ENCODE data around the gene PDPK1. TPM values are rescaled to one million over a fixed set of nuclear protein-coding genes. Genes with fewer than 3 reads are reported as not detected.

The PDPK1 gene
- total RNA-seq, 1 experiment from 2014 or later: 31.6 TPM

DNA sequence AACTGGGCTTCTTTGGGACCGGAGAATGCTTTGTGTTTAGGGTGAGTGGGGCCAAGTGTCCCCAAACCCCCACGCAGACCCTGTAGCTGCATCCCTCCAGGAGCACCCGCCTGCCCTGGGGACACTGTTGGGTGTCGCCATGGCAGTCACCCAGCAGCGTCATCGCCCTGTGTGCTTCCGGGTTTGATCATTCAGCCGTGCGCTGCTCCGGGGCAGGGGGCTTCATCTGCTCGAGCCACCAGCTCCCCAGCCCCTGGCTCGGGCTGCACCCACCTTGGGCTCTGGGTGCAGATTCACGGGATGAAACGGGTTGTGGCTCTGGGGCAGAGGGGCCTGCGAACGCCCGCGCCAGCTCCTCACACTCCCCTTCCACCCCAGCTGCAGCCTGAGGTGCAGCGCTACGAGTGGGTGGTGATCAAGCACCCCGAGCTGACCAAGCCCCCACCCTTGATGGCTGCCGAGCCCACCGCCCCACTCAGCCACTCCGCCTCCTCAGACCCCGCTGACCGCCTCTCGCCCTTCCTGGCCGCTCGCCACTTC, 37.9 kb upstream of the PDPK1 start:
- Histone ChIP-seq H3K27ac (ENCODE audit: low read depth, low read length, poor library complexity, severe bottlenecking) (no peak overlapping the region), H3K4me3 (ENCODE audit: low read depth, low read length, poor library complexity, severe bottlenecking) (no peak overlapping the region), H3K9me3 (ENCODE audit: low read depth, low read length, poor library complexity, severe bottlenecking) (no peaks in the 10 kb centered on the region), H3K27me3 (replicated peaks; ENCODE audit: insufficient read depth, low read depth, low read length, poor library complexity) (no peaks in the 10 kb centered on the region), H3K36me3 (ENCODE audit: insufficient read depth, low read length, poor library complexity, severe bottlenecking) (peaks cover 4% of the 10 kb centered on the region), H3K4me1 (ENCODE audit: insufficient read depth, low read length, poor library complexity, severe bottlenecking) (peaks cover 5% of the 10 kb centered on the region)
- ChIA-PET CTCF (no interaction called here), POLR2A (ENCODE audit: low non-redundant PET) (no interaction called here)
- no peak for DNase-seq (ENCODE audit: low spot score)
- TF ChIP-seq, protein P1, sequence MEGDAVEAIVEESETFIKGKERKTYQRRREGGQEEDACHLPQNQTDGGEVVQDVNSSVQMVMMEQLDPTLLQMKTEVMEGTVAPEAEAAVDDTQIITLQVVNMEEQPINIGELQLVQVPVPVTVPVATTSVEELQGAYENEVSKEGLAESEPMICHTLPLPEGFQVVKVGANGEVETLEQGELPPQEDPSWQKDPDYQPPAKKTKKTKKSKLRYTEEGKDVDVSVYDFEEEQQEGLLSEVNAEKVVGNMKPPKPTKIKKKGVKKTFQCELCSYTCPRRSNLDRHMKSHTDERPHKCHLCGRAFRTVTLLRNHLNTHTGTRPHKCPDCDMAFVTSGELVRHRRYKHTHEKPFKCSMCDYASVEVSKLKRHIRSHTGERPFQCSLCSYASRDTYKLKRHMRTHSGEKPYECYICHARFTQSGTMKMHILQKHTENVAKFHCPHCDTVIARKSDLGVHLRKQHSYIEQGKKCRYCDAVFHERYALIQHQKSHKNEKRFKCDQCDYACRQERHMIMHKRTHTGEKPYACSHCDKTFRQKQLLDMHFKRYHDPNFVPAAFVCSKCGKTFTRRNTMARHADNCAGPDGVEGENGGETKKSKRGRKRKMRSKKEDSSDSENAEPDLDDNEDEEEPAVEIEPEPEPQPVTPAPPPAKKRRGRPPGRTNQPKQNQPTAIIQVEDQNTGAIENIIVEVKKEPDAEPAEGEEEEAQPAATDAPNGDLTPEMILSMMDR (conservative IDR thresholded peaks at IDR 0.05; ENCODE audit: low read depth, low read length): no peak
- TF ChIP-seq EZH2 (IDR thresholded peaks at IDR 0.05; ENCODE audit: borderline replicate concordance, low read depth, low read length, poor library complexity, severe bottlenecking): no peak
- BruUV-seq (replicated peaks): no TSS peak
- intact Hi-C loops (cut with micrococcal nuclease; ENCODE audit: unreplicated experiment): loop anchor here (2.0 to 10.0 kb wide), 3 partner anchors 158 to 235 kb away; partner anchors contain the start of genes ABCA3 and RNPS1

- no peaks in the 10 kb centered on the region for H3K27me3 ChIP-seq (replicated peaks; ENCODE audit: insufficient read depth, low read depth, low read length, poor library complexity)
- H3K27ac ChIP-seq (ENCODE audit: low read depth, low read length, poor library complexity, severe bottlenecking): no peak overlapping the region
- peaks cover 4% of the 10 kb centered on the region for H3K36me3 ChIP-seq (ENCODE audit: insufficient read depth, low read length, poor library complexity, severe bottlenecking)
- CTCF ChIA-PET: interaction anchor here (0.6 to 1.3 kb wide), 4 partner anchors 11 to 160 kb away, joined by 5 to 10 read pairs (median 6); partner anchors contain the start of gene ABCA3
- BruUV-seq (replicated peaks): no TSS peak
- no peak overlapping the region for H3K4me3 ChIP-seq (ENCODE audit: low read depth, low read length, poor library complexity, severe bottlenecking)
- POLR2A ChIA-PET (ENCODE audit: low non-redundant PET): no interaction called here
- no peak for DNase-seq (ENCODE audit: low spot score)
- no peaks in the 10 kb centered on the region for H3K9me3 ChIP-seq (ENCODE audit: low read depth, low read length, poor library complexity, severe bottlenecking)
- TF ChIP-seq, protein P1 (conservative IDR thresholded peaks at IDR 0.05; ENCODE audit: low read depth, low read length): no peak
- no peak for TF ChIP-seq EZH2 (IDR thresholded peaks at IDR 0.05; ENCODE audit: borderline replicate concordance, low read depth, low read length, poor library complexity, severe bottlenecking)
- intact Hi-C loops (cut with micrococcal nuclease; ENCODE audit: unreplicated experiment): loop anchor here (2.0 to 10.0 kb wide), 3 partner anchors 158 to 236 kb away; partner anchors contain the start of genes ABCA3 and RNPS1
- H3K4me1 ChIP-seq (ENCODE audit: insufficient read depth, low read length, poor library complexity, severe bottlenecking): peaks cover 5% of the 10 kb centered on the region
Measured at GRCh38 chr16:2500430-2500917, 37.3 kb upstream of the PDPK1 start.

- peaks cover 5% of the 10 kb centered on the region for H3K4me1 ChIP-seq (ENCODE audit: insufficient read depth, low read length, poor library complexity, severe bottlenecking)
- H3K36me3 ChIP-seq (ENCODE audit: insufficient read depth, low read length, poor library complexity, severe bottlenecking): peaks cover 4% of the 10 kb centered on the region
- TF ChIP-seq, protein P1 (conservative IDR thresholded peaks at IDR 0.05; ENCODE audit: low read depth, low read length): peak; percentile 99
- no peak for TF ChIP-seq EZH2 (IDR thresholded peaks at IDR 0.05; ENCODE audit: borderline replicate concordance, low read depth, low read length, poor library complexity, severe bottlenecking)
- ChIA-PET CTCF (interaction anchor here (0.6 to 1.3 kb wide), 12 partner anchors 10 to 485 kb away, joined by 3 to 12 read pairs (median 6); partner anchors contain the start of genes ABCA3, AMDHD2, NTN3 and TBC1D24), POLR2A (ENCODE audit: low non-redundant PET) (interaction anchor here (0.6 to 0.8 kb wide), 2 partner anchors 210 to 346 kb away, joined by 3 to 5 read pairs; partner anchors contain the start of gene TRAF7)
- DNase-seq (ENCODE audit: low spot score): peak; percentile 91
- H3K27me3 ChIP-seq (replicated peaks; ENCODE audit: insufficient read depth, low read depth, low read length, poor library complexity): no peaks in the 10 kb centered on the region
- H3K9me3 ChIP-seq (ENCODE audit: low read depth, low read length, poor library complexity, severe bottlenecking): no peaks in the 10 kb centered on the region
- no TSS peak for BruUV-seq (replicated peaks)
- intact Hi-C loops (cut with micrococcal nuclease; ENCODE audit: unreplicated experiment): loop anchor here (2.0 to 10.0 kb wide), 3 partner anchors 159 to 236 kb away; partner anchors contain the start of genes ABCA3 and RNPS1
- peak overlapping the region; percentile 37 for H3K4me3 ChIP-seq (ENCODE audit: low read depth, low read length, poor library complexity, severe bottlenecking)
- H3K27ac ChIP-seq (ENCODE audit: low read depth, low read length, poor library complexity, severe bottlenecking): peak overlapping the region; percentile 40
Measured at GRCh38 chr16:2500918-2501750, 36.7 kb upstream of the PDPK1 start.
